NCI-H2107 (cell line): ENCODE results near the gene KCNN1.

Experiments
- DNase-seq: peaks from one replicate; lab custom pipeline; 2025; lab: John Stamatoyannopoulos, UW

The KCNN1 gene

DNA sequence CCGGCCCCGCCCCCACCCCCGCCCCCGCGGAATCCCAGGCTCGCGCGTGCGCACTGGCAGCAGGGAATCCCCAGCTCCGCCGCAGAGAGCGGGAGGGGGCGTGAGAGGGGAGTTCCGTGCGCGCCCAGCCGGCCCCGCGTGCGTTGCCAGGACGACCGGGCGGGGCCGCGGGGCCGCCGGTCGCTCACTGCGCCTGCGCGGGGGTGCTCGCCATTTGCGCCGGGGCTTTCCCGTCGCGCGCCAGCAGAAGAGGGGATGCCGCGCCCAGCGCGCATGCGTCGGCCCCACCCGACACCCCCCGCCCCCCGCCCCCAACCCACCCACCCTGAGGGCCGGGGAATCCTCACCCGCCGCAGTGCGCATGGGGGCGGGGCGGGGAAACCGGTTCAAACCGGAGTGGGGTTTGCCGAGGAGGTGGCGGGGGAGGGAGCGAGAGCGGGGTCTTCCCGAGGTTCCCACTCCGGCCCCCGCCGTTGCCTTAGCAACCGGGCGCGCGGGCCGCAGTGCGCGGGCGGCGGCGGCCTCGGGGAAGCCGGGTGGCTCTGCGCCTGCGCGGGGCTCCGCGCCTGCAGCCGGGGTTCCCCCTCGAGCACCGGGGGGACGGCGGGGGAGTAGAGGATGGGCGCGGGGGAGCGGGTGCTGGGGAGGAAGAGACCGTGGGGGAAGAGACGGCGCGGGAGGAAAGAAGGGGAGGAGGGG lies 18.9 kb upstream of the KCNN1 start:
- DNase-seq, result peak; percentile 99

GRCh38 chr19:17948514-17948900 lies 18.4 kb upstream of the KCNN1 start:
- peak; percentile 81 for DNase-seq

DNA sequence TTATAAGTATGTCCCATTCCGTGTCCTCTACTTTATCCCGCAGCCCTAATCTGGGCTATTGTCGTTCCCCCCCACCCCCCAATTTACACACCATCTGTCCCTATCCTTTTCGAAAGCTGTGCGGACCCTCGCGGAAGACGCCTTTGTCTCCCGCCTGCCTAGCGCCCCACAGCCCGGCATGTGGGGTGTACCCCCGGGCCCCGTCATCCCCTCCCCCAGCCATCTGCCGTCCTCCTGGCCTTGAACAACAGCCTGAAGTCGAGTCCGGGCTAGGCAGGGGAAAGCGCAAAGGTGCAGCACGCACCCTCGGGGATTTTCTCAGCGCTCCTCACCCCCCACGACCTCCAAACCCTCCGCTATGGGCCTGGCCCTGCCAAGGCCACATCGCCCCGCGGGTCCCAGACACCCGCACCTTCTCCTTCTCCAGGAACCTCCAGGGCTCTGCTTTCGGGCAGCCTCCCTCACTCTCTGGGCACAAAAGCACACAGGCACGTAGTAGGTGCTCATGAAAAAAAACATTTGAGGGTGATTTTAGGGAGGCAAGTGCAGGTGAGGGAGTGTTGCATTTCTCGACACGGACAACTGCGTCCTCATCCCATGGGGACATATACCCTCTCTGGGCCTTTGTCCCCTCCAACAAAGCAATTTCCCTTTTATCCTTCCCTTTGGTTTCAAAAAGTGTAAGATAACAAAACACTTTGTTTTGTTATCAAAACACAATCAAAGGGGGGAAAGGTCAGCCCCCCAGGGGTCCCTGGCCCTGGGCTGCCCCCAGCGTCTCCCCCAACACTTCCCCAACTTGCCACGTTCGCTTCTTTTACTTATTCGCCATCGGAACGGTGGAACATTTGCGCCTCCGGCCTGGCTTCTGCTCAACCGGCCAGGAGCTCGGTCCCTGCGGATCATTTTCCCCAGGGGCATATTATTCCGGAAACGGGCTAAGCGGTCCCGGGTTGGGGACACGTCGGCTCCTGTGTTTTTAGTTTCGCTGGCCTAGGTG lies 17.7 kb upstream of the KCNN1 start:
- no peak for DNase-seq

GRCh38 chr19:17949956-17950309 lies 17.0 kb upstream of the KCNN1 start:
- peak; percentile 49 for DNase-seq

DNA sequence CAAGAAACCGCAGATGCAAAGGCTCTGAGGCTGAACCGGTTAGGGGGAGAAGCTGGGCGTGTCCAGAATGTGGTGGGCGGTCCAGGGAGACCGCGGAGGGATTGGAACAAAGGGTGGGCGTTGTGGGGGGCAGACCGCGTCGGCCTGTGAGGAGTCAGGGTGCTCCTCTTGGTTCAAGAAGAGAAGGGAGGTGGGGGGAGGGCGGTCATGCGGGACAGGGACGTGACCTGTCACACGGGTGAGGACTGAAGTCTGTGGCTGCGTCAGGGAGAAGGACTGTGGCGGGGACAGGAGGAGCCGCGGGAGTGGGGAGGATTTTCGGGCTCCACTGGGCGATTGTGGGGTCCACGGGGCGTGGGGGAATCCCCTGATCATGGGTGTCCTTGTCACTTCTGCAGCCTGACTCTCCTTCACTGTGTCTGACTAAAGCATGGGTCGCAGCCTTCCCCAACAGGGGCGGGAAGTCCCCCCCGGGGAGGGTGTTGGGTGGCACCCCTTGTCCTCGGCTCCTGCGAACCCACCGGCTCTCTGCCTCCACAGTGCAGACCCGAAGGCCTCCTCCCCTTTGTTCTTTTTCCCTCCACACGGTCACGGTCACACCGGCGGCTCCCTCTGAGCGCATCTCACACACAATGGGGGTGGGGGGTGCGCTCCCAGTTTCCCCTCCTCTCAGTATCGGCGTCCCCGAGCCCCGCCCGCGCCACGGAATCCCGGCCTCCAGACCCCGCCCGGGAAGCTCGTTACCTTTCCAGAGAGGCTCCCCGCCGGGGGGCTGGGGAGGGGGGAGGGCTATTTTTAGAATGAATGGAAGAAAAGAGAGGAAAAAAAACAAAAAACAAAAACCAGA lies 16.4 kb upstream of the KCNN1 start:
- DNase-seq, result no peak

DNA sequence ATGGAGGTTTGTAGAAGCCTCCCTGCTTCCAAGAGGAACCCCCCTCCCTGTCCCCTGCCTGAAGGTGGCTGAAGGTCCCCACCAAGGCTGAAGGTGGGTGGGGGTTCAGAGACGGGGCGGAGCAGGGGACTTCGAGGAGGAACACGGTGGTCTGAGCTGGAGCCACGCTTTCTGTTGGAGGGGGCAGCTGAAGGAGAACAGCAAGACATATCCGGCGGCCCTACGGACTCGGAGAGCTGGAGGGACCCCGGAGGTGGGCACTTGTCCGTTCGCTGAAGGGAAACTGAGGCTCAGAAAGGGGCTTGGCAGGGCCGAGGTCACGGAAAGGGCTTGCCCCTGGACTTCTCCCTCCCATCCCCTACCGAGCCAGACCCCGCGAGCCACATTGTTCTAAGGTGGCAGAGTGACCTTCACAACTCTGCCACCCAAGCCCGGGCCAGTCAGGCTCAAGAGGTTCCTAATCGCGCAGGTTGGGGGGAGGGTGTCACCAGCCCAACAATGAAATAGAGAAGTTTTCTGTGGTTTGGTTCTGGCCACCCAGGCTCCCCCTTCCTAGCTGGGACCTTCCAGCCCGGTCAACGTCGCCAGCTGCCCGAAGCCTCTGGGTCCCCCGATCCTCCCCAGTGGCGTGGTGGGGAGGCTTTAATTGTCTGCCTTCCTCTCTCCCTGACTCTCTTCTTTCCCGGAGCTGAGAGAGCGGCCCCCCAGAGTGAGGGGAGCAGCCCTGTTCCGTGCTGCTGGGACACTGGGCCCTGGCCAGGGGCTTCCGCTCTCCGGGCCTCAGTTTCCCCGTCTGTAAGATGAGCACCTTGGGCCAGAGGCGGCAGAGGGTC lies 15.5 kb upstream of the KCNN1 start:
- DNase-seq, result no peak

DNA sequence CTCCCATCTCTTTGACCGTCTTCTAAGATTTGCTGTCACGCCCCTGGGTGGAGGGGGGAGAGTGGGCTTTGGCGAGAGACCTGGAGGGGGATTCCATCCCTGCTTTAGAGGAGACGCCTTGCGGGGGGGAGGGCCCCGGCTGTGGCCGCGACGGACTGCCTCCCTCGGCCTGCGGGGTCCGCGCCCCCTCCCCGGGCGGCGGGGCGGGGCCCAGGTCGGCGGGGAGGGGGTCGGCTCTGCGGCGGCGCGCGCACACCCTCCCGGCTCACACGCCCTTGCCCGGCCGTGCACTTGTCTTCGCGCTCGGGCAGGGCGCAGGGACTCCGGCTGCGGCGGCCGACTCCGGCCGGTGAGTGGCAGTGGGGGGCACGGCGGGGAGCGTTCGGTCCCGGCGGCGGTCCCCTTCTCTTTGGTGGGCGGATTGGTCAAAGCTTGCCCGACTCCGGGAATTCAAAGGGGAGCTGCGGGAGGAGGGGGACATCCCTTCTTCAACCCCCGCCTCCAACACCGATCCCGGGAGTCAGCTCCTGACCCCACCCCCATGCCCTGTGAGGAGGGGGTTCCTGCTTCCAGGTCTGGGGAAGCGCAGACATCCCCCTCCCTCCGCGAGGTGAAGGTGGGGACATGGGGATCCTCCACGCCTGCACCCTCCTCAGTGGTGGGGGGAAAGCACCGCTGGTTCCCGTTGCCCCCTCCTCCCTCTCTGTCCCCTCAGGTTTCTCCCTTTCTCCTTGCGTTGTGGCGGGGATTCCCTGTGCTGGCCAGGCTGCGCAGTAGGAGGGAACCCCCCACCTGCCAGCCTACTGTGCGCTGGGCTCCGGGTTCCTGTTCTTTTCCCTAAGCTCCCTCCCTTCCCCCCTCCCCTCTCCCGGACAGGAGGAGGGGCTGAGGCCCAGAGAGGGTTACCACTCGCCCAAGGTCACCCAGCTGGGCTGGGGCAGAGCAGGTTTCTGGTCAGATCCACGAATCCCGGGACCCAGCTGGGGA lies 14.6 kb upstream of the KCNN1 start:
- no peak for DNase-seq

DNA sequence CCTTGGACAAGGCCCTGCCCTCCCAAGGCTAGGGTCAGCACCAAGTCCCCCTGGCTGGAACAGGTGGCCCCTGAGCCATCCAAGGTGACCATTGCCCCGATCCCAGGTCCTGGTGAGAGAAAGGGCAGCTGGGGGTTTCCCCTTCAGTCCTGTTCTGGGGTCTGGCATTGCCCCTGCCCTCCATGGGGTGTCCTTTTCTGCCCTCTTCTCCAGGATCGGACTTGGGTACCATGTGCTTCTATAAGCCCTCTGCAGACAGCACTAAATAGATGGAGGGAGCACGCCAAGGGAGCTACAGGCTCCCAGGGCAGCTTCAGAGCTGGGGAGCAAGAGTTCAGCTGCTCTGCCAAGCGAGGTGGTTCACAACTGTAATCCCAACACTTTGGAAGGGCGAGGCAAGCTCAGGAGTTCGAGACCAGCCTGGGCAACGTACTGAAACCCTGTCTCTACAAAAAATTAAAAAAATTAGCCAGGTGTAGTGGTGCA lies 13.5 kb upstream of the KCNN1 start:
- no peak for DNase-seq

- no peak for DNase-seq
Measured at GRCh38 chr19:17953869-17954268, 13.0 kb upstream of the KCNN1 start.

DNA sequence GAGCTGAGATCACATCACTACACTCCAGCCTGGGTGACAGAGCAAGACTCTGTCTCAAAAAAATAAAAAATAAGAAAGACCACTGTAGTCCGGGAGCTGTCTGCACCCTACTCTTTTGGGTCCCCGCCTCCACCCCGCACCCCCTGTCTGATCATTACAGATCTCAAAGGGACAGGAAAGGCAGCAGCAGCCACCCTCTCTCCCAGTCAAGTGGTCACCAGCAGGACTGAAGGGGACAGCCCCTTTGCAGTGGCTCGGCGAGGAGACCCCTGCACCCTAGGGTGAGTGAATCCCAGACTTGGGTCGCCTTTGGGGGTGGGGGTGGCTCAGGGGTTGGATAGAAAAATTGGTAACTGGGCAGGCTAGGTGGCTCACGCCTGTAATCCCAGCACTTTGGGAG lies 12.5 kb upstream of the KCNN1 start:
- no peak for DNase-seq

GRCh38 chr19:17957149-17957849 lies 9.6 kb upstream of the KCNN1 start:
- DNase-seq, result no peak

GRCh38 chr19:17957885-17958284 lies 9.0 kb upstream of the KCNN1 start:
- no peak for DNase-seq

- DNase-seq, result no peak
Measured at GRCh38 chr19:17963936-17964691, 2.8 kb upstream of the KCNN1 start.

GRCh38 chr19:17965370-17966128 lies 1.4 kb upstream of the KCNN1 start:
- no peak for DNase-seq

DNA sequence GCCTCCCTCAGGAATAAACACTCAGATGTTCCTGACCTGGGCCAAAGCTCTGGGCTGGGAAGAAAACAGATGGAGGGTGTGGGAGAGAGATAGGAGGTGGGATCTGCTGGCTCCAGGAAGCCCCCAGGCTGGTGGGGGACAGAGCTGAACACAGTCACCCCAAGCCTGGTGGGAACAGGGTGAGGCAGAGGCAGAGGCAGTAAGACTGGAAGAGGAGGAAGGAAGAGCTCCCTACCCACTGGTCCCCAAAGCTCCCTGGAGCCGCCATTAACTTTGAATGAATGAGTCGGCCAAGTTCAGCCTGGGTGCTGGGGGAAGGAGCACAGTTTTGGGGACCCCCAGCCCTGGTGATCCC lies 801 bp upstream of the KCNN1 start:
- no peak for DNase-seq

DNA sequence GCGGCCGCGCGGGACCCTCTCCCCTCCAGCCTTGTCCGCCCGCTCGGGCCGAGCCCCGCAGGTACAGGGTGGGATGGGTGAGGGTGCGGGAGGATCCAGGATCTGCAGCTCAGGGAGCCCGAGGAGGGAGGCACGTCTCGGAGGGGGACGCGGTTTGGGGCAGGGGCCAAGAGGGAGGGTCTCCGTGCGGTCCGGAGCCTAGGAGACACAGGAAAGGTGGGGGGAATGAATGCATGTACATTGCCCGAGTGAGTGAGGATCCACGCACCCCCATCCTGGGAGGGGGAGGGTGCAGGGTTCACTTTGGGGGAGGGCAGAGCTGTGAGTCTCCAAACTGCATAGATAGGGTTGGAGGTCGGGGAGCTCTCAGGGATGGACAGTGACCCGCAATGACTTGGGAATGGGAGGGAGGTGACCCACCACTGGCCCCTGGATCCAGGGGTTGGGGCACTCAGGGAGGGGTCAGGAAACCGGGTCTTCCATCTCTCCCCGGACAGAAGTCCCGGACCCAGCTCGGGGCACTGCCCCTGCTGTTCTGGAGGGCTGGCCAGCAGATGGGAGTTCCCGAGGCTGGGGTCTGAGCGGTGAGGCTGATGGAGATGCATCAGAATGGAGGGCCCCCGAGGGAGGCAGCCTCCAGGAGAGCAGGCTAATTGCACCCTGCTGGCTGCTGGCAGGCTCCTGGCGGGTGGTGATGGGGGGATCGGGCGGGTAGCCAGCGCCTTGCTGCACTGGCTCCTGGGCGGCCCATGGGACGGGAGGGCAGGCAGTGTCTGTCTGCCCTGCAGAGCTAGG lies 547 bp downstream of the KCNN1 start:
- DNase-seq, result no peak

DNA sequence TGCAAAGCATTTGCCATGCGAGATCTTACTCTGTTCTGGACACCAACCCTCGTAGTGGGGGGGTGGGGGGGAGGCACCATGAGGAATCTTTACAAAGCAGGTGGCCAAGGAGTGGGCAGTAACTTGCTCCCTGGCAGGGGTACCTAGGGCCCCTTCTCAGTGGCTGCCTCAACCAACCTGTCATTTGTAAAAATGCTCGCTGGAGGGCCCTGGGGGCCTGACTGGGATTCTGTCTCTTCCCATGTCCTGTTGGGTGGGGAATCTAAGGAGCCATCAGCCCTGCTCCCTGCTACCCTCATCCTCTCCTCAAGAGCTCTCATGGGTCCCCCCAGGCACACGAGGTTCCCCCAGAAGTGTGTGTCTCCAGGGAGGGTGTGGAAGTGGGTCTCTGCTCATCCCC lies 1.5 kb downstream of the KCNN1 start:
- no peak for DNase-seq
